Stimulated activated CD4-positive, alpha-beta T cell treated with anti-CD3 and anti-CD28 coated beads, TNF-alpha, amount 100 ng/mL, for 1 hour (primary cell): ENCODE measurements around the gene TTLL11.

Experiments
- DNase-seq, 3 donors: peaks; one replicate each; pipeline ENCODE4 v3.0.0-alpha.2; 2020; ENCODE audit warnings: low read depth in 3 of 3, low spot score in 1 of 3

Gene TTLL11

GRCh38 chr9:121860744-121861143 is 232.4 kb downstream of the TTLL11 start:
- DNase-seq: no peak

- DNase-seq: no peak
Observed at GRCh38 chr9:121860213-121860612, 232.9 kb downstream of the TTLL11 start.

GRCh38 chr9:121859646-121860045 is 233.5 kb downstream of the TTLL11 start:
- no peak for DNase-seq

GRCh38 chr9:121858788-121859187 is 234.3 kb downstream of the TTLL11 start:
- DNase-seq: no peak

GRCh38 chr9:121857928-121858327 is 235.2 kb downstream of the TTLL11 start:
- DNase-seq: no peak

- DNase-seq: no peak
Observed at GRCh38 chr9:121855476-121855875, 237.6 kb downstream of the TTLL11 start.

GRCh38 chr9:121853617-121854395 is 239.3 kb downstream of the TTLL11 start:
- DNase-seq: no peak

- no peak for DNase-seq
Observed at GRCh38 chr9:121852651-121853616, 240.2 kb downstream of the TTLL11 start.

- no peak for DNase-seq
Observed at GRCh38 chr9:121852241-121852640, 240.9 kb downstream of the TTLL11 start.

- DNase-seq: no peak
Observed at GRCh38 chr9:121851641-121852091, 241.4 kb downstream of the TTLL11 start.

GRCh38 chr9:121850366-121850765 is 242.7 kb downstream of the TTLL11 start:
- no peak for DNase-seq

- no peak for DNase-seq
Observed at GRCh38 chr9:121849554-121849953, 243.6 kb downstream of the TTLL11 start.

GRCh38 chr9:121844562-121844961 is 248.5 kb downstream of the TTLL11 start:
- DNase-seq: no peak

- DNase-seq: no peak
Observed at GRCh38 chr9:121844098-121844497, 249.0 kb downstream of the TTLL11 start.

- DNase-seq: no peak
Observed at GRCh38 chr9:121842612-121842978, 250.5 kb downstream of the TTLL11 start.

- no peak for DNase-seq
Observed at GRCh38 chr9:121841771-121842611, 251.1 kb downstream of the TTLL11 start.

GRCh38 chr9:121840838-121841760 is 252.0 kb downstream of the TTLL11 start:
- DNase-seq: no peak

GRCh38 chr9:121839726-121840500 is 253.2 kb downstream of the TTLL11 start:
- no peak for DNase-seq
